ENCODE results near the gene HBB.

- no peak for TF ChIP-seq CTCF (IDR thresholded peaks at IDR 0.05)
- TF ChIP-seq POLR2A (IDR thresholded peaks at IDR 0.05): no peak
- no peak for TF ChIP-seq EP300 (IDR thresholded peaks at IDR 0.05; ENCODE audit: low read depth)
Observed at GRCh38 chr11:5231111-5231510, 4.2 kb upstream of the HBB start.

All from transverse colon (tissue), 3 donors.